ENCODE measurements around the gene C1RL. TPM values are rescaled to one million over a fixed set of nuclear protein-coding genes. Genes with fewer than 3 reads are reported as not detected.

C1RL gene
- total RNA-seq, 1 donor from 2014 or later, result 196 TPM

DNA sequence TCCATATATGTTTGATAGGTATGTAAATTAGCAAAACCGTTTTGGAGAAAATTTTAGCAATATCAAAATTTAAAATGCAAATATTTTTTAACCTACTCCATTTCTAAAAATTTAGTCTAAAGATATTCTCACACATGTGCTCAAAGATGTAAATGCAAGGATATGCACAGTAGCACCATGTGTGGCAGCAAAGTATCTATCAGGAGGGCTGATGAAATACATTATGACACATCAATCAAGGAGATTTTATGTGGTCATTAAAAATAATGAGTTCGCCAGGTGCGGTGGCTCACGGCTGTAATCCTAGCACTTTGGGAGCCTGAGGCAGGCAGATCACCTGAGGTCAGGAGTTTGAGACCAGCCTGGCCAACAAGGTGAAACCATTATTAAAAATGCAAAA, 8.8 kb downstream of the C1RL start:
- Histone ChIP-seq H3K4me3 (no peak overlapping the region), H3K36me3 (peaks cover 13 to 41% of the 10 kb centered on the region in 2 donors), H3K4me1 (no peaks in the 10 kb centered on the region), H3K27me3 (no peaks in the 10 kb centered on the region), H3K9me3 (no peaks in the 10 kb centered on the region), H3K27ac (no peak overlapping the region)
- TF ChIP-seq, protein P1, sequence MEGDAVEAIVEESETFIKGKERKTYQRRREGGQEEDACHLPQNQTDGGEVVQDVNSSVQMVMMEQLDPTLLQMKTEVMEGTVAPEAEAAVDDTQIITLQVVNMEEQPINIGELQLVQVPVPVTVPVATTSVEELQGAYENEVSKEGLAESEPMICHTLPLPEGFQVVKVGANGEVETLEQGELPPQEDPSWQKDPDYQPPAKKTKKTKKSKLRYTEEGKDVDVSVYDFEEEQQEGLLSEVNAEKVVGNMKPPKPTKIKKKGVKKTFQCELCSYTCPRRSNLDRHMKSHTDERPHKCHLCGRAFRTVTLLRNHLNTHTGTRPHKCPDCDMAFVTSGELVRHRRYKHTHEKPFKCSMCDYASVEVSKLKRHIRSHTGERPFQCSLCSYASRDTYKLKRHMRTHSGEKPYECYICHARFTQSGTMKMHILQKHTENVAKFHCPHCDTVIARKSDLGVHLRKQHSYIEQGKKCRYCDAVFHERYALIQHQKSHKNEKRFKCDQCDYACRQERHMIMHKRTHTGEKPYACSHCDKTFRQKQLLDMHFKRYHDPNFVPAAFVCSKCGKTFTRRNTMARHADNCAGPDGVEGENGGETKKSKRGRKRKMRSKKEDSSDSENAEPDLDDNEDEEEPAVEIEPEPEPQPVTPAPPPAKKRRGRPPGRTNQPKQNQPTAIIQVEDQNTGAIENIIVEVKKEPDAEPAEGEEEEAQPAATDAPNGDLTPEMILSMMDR (IDR thresholded peaks at IDR 0.05), result no peak
- intact Hi-C loops (cut with DNase I), result no loop called here
- no peak for DNase-seq (ENCODE audit: low spot score in 2 of 2)

- H3K36me3 ChIP-seq, result peaks cover 13 to 41% of the 10 kb centered on the region in 2 donors
- intact Hi-C loops (cut with DNase I), result no loop called here
Measured at GRCh38 chr12:7099290-7099996, 9.6 kb downstream of the C1RL start.

GRCh38 chr12:7096979-7097378, 12.0 kb downstream of the C1RL start:
- Histone ChIP-seq H3K27ac (no peak overlapping the region), H3K27me3 (no peaks in the 10 kb centered on the region), H3K36me3 (peaks cover 13 to 33% of the 10 kb centered on the region in 2 donors), H3K4me1 (peaks cover 0 to 5% of the 10 kb centered on the region in 2 donors), H3K4me3 (no peak overlapping the region), H3K9me3 (no peaks in the 10 kb centered on the region)
- DNase-seq (ENCODE audit: low spot score in 2 of 2), result peak in 1 of 2 donors; percentile 49
- intact Hi-C loops (cut with DNase I), result no loop called here
- TF ChIP-seq, protein P1 (IDR thresholded peaks at IDR 0.05), result no peak

More at GRCh38 chr12:7099290-7099996, 9.6 kb downstream of the C1RL start:
- Histone ChIP-seq H3K4me1 (no peaks in the 10 kb centered on the region), H3K27ac (no peak overlapping the region), H3K27me3 (no peaks in the 10 kb centered on the region), H3K4me3 (no peak overlapping the region), H3K9me3 (no peaks in the 10 kb centered on the region)
- TF ChIP-seq, protein P1 (IDR thresholded peaks at IDR 0.05), result no peak
- no peak for DNase-seq (ENCODE audit: low spot score in 2 of 2)

GRCh38 chr12:7096006-7096932, 12.7 kb downstream of the C1RL start:
- Histone ChIP-seq H3K4me3 (no peak overlapping the region), H3K36me3 (peaks cover 7 to 28% of the 10 kb centered on the region in 2 donors), H3K4me1 (peaks cover 0 to 8% of the 10 kb centered on the region in 2 donors), H3K9me3 (no peaks in the 10 kb centered on the region), H3K27ac (no peak overlapping the region), H3K27me3 (no peaks in the 10 kb centered on the region)
- intact Hi-C loops (cut with DNase I), result no loop called here
- TF ChIP-seq, protein P1 (IDR thresholded peaks at IDR 0.05), result no peak
- peak in 1 of 2 donors; percentile 60 for DNase-seq (ENCODE audit: low spot score in 2 of 2)

- Histone ChIP-seq H3K4me1 (peaks cover 0 to 12% of the 10 kb centered on the region in 2 donors), H3K36me3 (peaks cover 6 to 26% of the 10 kb centered on the region in 2 donors), H3K9me3 (no peaks in the 10 kb centered on the region), H3K27ac (no peak overlapping the region), H3K4me3 (no peak overlapping the region), H3K27me3 (no peaks in the 10 kb centered on the region)
- intact Hi-C loops (cut with DNase I), result loop anchor here (5.0 kb wide), 1 partner anchor 77 kb away; the partner anchor contains the start of gene LPCAT3
- TF ChIP-seq, protein P1 (IDR thresholded peaks at IDR 0.05), result no peak
- peak in 1 of 2 donors; percentile 61 for DNase-seq (ENCODE audit: low spot score in 2 of 2)
Measured at GRCh38 chr12:7093892-7094291, 15.1 kb downstream of the C1RL start.
